BE2C (cell line): ENCODE measurements around the gene INAVA.

ENCODE experiments used
- DNase-seq: peaks from one replicate; pipeline ENCODE4 v3.0.0-alpha.2; 2020
- H3K27me3 ChIP-seq: fragments of 250-450 bp; sonication (Bioruptor Pico); 2 replicates; pipeline ENCODE4 v1.5.1; 2020; ENCODE audit warnings: mild to moderate bottlenecking
- H3K36me3 ChIP-seq: fragments of 250-450 bp; sonication (Bioruptor Pico); 2 replicates; pipeline ENCODE4 v1.5.1; 2020; ENCODE audit warnings: mild to moderate bottlenecking
- H3K4me1 ChIP-seq: fragments of 250-450 bp; sonication (Bioruptor Pico); 2 replicates; pipeline ENCODE4 v1.5.1; 2020
- H3K4me3 ChIP-seq: 2 replicates; pipeline ENCODE4 v1.5.1; 2011; ENCODE audit warnings: low read depth, low read length
- H3K9me3 ChIP-seq: fragments of 250-450 bp; sonication (Bioruptor Pico); 2 replicates; pipeline ENCODE4 v1.5.1; 2020
- CTCF ChIP-seq: IDR thresholded peaks from 2 replicates; pipeline ENCODE4 v1.5.1; 2012; ENCODE audit warnings: mild to moderate bottlenecking, low read depth, low read length

The INAVA gene

GRCh38 chr1:200857804-200858203 lies 36.9 kb upstream of the INAVA start:
- Histone ChIP-seq H3K9me3 (no peaks in the 10 kb centered on the region), H3K36me3 (peaks cover 53% of the 10 kb centered on the region), H3K4me3 (no peak overlapping the region), H3K4me1 (no peaks in the 10 kb centered on the region), H3K27me3 (no peaks in the 10 kb centered on the region)
- DNase-seq = no peak
- no peak for TF ChIP-seq CTCF

- DNase-seq = no peak
- Histone ChIP-seq H3K9me3 (no peaks in the 10 kb centered on the region), H3K4me1 (no peaks in the 10 kb centered on the region), H3K27me3 (no peaks in the 10 kb centered on the region), H3K4me3 (no peak overlapping the region), H3K36me3 (peaks cover 27% of the 10 kb centered on the region)
- no peak for TF ChIP-seq CTCF
Observed at GRCh38 chr1:200861937-200862647, 32.6 kb upstream of the INAVA start.

- Histone ChIP-seq H3K4me1 (no peaks in the 10 kb centered on the region), H3K9me3 (no peaks in the 10 kb centered on the region), H3K27me3 (no peaks in the 10 kb centered on the region), H3K36me3 (peaks cover 19% of the 10 kb centered on the region), H3K4me3 (no peak overlapping the region)
- DNase-seq = no peak
- no peak for TF ChIP-seq CTCF
Observed at GRCh38 chr1:200862713-200863415, 31.8 kb upstream of the INAVA start.

GRCh38 chr1:200866116-200866515 lies 28.6 kb upstream of the INAVA start:
- H3K4me1 ChIP-seq = no peaks in the 10 kb centered on the region
- no peaks in the 10 kb centered on the region for H3K27me3 ChIP-seq
- no peaks in the 10 kb centered on the region for H3K9me3 ChIP-seq
- TF ChIP-seq CTCF = no peak
- no peak overlapping the region for H3K4me3 ChIP-seq
- peaks cover 5% of the 10 kb centered on the region; the same call in 1 of the 2 replicates for H3K36me3 ChIP-seq
- DNase-seq = no peak

- no peaks in the 10 kb centered on the region for H3K9me3 ChIP-seq
- H3K27me3 ChIP-seq = no peaks in the 10 kb centered on the region
- no peaks in the 10 kb centered on the region for H3K4me1 ChIP-seq
- no peak overlapping the region for H3K4me3 ChIP-seq
- peaks cover 5% of the 10 kb centered on the region; the same call in 1 of the 2 replicates for H3K36me3 ChIP-seq
- no peak for TF ChIP-seq CTCF
- no peak for DNase-seq
Observed at GRCh38 chr1:200866521-200866920, 28.2 kb upstream of the INAVA start.
